SK-N-SH (cell line): ENCODE measurements around the gene EFHB.

Experiments
- CHD2 ChIP-seq: fragments of 150-350 bp; IDR thresholded peaks from 2 replicates; pipeline ENCODE4 v1.6.1; 2018; ENCODE audit warnings: low read length; ENCODE audit not compliant: partially characterized antibody
- EZH2phosphoT487 ChIP-seq: fragments of 200-600 bp; sonication (generic); IDR thresholded peaks from 2 replicates; pipeline ENCODE4 v1.6.1; 2017; ENCODE audit warnings: low read depth, mixed run types, mild to moderate bottlenecking, antibody characterized with exemption, moderate library complexity, borderline replicate concordance
- FOXJ3 ChIP-seq: sonication (generic); formaldehyde crosslinking; IDR thresholded peaks from 2 replicates; pipeline ENCODE4 v1.5.1; 2020; ENCODE audit warnings: mild to moderate bottlenecking, missing genetic modification reagents
- GATA2 ChIP-seq: sonication (generic); formaldehyde crosslinking; IDR thresholded peaks from 2 replicates; pipeline ENCODE4 v1.5.0; 2020; ENCODE audit warnings: mild to moderate bottlenecking, missing genetic modification reagents
- RXRA ChIP-seq: IDR thresholded peaks from 2 replicates; pipeline ENCODE4 v1.4.0; 2012; ENCODE audit warnings: low read depth, mild to moderate bottlenecking, borderline replicate concordance
- SIN3A ChIP-seq: IDR thresholded peaks from 2 replicates; pipeline ENCODE4 v1.6.1; 2012; ENCODE audit warnings: low read depth, mild to moderate bottlenecking, low read length, moderate library complexity, borderline replicate concordance
- YY1 ChIP-seq: IDR thresholded peaks from 2 replicates; pipeline ENCODE4 v1.4.0; 2012; ENCODE audit warnings: low read depth, mild to moderate bottlenecking
- TF ChIP-seq, protein P1 (sequence below): fragments of 200-600 bp; sonication (generic); IDR thresholded peaks from 2 replicates; pipeline ENCODE4 v1.6.1; 2017; ENCODE audit warnings: antibody characterized with exemption, mild to moderate bottlenecking, moderate library complexity

DNA sequence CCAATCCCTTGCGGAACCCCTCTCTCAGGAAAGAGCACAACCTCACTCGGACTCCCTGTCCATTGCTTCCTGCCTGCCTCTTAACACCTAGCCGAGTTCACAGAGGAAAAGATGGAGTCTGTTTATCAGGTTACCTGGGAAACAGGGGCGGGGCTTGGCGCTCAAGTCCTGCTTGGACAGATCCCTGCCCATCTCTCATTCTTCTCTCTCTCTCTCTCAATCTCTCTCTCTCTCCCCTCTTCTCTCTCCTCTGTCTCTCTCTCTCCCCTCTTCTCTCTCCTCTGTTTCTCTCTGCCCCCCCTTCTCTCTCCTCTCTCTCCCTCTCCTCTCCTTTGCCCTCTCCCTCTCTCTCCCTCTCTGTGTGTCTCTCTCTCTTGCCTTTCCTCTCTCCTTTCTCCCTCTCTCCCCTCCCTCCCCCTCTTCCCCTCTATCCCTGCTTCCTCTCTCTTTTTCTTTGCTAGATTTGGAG is at the start of gene EFHB:
- TF ChIP-seq, protein P1, sequence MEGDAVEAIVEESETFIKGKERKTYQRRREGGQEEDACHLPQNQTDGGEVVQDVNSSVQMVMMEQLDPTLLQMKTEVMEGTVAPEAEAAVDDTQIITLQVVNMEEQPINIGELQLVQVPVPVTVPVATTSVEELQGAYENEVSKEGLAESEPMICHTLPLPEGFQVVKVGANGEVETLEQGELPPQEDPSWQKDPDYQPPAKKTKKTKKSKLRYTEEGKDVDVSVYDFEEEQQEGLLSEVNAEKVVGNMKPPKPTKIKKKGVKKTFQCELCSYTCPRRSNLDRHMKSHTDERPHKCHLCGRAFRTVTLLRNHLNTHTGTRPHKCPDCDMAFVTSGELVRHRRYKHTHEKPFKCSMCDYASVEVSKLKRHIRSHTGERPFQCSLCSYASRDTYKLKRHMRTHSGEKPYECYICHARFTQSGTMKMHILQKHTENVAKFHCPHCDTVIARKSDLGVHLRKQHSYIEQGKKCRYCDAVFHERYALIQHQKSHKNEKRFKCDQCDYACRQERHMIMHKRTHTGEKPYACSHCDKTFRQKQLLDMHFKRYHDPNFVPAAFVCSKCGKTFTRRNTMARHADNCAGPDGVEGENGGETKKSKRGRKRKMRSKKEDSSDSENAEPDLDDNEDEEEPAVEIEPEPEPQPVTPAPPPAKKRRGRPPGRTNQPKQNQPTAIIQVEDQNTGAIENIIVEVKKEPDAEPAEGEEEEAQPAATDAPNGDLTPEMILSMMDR, result no peak
- no peak for TF ChIP-seq EZH2phosphoT487
- no peak for TF ChIP-seq YY1
- no peak for TF ChIP-seq FOXJ3
- no peak for TF ChIP-seq SIN3A
- no peak for TF ChIP-seq RXRA
- TF ChIP-seq CHD2, result no peak
- TF ChIP-seq GATA2 (CRISPR knock-in tag), result no peak
